ENCODE results near the gene FCSK. TPM values are rescaled to one million over a fixed set of nuclear protein-coding genes. Genes with fewer than 3 reads are reported as not detected.
A peak's percentile ranks its signal among the peaks of the same experiment; 100 is the strongest.

FCSK gene
- total RNA-seq, 1 donor from 2014 or later: 26.0 TPM

DNA sequence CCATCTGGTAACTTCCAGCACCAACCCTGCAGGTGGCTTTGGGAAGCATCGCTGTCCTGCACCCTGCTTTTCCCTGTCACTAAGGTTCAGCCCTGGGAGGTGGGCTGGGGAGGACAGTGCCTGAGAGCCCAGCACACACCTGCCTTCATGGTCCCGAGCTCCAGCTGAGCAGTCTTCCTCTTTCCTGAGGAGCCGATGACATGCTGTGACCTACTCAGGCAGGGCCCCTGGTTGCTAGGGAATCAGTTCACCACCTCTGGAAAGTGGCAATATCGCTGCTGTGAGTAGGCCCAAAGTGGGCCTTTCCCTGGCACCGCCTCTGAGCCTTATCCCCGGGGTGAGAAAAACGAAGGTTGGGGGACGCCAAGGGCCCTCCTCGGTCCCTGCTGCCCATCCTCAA lies 33.4 kb upstream of the FCSK start:
- no peaks in the 10 kb centered on the region for H3K27me3 ChIP-seq
- no peak for DNase-seq
- H3K36me3 ChIP-seq: no peaks in the 10 kb centered on the region
- H3K4me1 ChIP-seq: peaks cover 18% of the 10 kb centered on the region
- no peaks in the 10 kb centered on the region for H3K9me3 ChIP-seq
- no peak overlapping the region for H3K4me3 ChIP-seq
- TF ChIP-seq, protein P1, sequence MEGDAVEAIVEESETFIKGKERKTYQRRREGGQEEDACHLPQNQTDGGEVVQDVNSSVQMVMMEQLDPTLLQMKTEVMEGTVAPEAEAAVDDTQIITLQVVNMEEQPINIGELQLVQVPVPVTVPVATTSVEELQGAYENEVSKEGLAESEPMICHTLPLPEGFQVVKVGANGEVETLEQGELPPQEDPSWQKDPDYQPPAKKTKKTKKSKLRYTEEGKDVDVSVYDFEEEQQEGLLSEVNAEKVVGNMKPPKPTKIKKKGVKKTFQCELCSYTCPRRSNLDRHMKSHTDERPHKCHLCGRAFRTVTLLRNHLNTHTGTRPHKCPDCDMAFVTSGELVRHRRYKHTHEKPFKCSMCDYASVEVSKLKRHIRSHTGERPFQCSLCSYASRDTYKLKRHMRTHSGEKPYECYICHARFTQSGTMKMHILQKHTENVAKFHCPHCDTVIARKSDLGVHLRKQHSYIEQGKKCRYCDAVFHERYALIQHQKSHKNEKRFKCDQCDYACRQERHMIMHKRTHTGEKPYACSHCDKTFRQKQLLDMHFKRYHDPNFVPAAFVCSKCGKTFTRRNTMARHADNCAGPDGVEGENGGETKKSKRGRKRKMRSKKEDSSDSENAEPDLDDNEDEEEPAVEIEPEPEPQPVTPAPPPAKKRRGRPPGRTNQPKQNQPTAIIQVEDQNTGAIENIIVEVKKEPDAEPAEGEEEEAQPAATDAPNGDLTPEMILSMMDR (IDR thresholded peaks at IDR 0.05): no peak
- H3K27ac ChIP-seq: no peak overlapping the region
- intact Hi-C loops (cut with DNase I): no loop called here
- ATAC-seq: no peak

DNA sequence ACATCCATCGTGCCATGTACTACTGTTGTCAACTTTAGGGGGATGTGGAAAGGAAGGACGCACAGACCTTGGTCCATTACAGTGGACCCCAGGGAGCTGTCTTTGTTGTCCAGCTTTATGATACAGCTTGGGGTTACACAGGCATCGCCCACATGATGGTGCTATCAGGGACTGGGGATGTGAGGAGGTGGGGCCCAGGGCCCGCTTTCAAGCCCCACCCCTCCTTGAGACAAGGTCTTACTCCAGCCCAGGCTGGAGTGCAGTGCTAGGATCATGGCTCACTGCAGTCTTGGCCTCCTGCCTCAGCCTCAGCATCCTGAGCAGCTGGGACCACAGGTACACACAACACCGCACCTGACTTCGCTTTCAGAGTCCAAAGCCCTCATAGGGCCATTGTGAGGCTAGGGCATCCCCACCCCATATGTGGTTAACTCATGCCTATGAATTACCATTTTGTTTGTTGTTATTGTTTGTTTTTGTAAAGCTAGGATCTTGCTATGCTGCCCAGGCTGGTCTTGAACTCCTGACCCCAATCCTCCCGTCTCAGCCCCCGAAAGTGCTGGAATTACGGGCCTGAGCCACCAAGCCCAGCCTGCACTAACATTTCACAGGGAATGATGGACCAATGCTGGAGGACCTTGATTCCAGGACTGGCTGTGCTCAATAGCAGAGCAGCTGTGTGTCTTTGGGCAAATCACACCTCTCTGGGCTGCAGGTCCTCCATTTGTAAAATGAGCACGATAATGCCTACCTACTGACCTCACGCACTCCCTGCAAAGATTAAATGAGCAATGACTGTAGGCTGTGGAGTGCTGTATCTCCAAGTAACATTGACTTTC lies 32.7 kb upstream of the FCSK start:
- TF ChIP-seq, protein P1 (IDR thresholded peaks at IDR 0.05): no peak
- H3K27ac ChIP-seq: no peak overlapping the region
- H3K36me3 ChIP-seq: no peaks in the 10 kb centered on the region
- ATAC-seq: no peak
- H3K27me3 ChIP-seq: no peaks in the 10 kb centered on the region
- peaks cover 18% of the 10 kb centered on the region for H3K4me1 ChIP-seq
- intact Hi-C loops (cut with DNase I): no loop called here
- H3K9me3 ChIP-seq: no peaks in the 10 kb centered on the region
- no peak for DNase-seq
- H3K4me3 ChIP-seq: no peak overlapping the region

DNA sequence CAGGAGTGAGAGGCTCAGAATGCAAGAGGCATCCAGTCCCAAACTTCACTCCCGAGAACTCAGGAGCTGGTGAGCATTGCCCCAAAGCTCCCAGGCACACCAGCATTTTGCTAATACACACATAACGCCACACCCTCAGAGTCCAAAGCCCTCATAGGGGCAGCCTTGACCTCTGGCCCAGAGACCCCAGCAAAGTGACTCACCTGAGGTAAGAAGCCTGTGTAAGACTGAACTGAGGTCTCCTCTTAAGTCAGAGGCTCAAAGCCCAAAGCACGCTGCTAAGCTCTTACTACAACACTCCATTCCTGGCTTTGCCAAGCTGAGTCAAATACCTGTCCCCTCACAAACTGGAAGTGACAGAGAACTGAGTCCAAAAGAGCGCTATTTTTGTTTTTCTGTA lies 31.9 kb upstream of the FCSK start:
- intact Hi-C loops (cut with DNase I): no loop called here
- no peak overlapping the region for H3K4me3 ChIP-seq
- H3K4me1 ChIP-seq: peaks cover 19% of the 10 kb centered on the region
- ATAC-seq (no peak), DNase-seq (no peak)
- H3K36me3 ChIP-seq: no peaks in the 10 kb centered on the region
- H3K9me3 ChIP-seq: no peaks in the 10 kb centered on the region
- H3K27me3 ChIP-seq: no peaks in the 10 kb centered on the region
- TF ChIP-seq, protein P1 (IDR thresholded peaks at IDR 0.05): no peak
- H3K27ac ChIP-seq: no peak overlapping the region

DNA sequence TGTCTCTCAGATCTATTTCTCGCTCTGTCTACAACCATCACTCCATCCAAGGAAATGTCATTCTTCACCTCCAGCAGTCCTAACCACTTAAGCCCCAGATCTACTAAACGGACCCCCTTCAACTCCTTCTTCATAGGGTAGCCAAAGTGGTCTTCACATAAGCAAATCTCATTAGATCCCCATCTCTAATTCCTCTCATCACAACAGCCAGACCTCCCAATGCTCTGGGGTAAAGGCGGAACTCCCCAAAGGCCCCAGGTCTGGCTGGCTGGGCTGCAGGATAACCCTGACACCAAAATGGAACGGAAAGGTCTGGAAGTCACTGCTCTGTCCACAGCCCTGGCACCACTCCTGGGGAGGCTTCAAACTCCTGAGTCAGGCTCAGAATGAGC lies 26.6 kb upstream of the FCSK start:
- intact Hi-C loops (cut with DNase I): no loop called here
- no peaks in the 10 kb centered on the region for H3K27me3 ChIP-seq
- no peaks in the 10 kb centered on the region for H3K36me3 ChIP-seq
- H3K4me3 ChIP-seq: peak overlapping the region; percentile 5
- peak overlapping the region; percentile 87 for H3K27ac ChIP-seq
- ATAC-seq (no peak), DNase-seq (no peak)
- H3K4me1 ChIP-seq: peaks cover 60% of the 10 kb centered on the region
- H3K9me3 ChIP-seq: no peaks in the 10 kb centered on the region
- TF ChIP-seq, protein P1 (IDR thresholded peaks at IDR 0.05): no peak

DNA sequence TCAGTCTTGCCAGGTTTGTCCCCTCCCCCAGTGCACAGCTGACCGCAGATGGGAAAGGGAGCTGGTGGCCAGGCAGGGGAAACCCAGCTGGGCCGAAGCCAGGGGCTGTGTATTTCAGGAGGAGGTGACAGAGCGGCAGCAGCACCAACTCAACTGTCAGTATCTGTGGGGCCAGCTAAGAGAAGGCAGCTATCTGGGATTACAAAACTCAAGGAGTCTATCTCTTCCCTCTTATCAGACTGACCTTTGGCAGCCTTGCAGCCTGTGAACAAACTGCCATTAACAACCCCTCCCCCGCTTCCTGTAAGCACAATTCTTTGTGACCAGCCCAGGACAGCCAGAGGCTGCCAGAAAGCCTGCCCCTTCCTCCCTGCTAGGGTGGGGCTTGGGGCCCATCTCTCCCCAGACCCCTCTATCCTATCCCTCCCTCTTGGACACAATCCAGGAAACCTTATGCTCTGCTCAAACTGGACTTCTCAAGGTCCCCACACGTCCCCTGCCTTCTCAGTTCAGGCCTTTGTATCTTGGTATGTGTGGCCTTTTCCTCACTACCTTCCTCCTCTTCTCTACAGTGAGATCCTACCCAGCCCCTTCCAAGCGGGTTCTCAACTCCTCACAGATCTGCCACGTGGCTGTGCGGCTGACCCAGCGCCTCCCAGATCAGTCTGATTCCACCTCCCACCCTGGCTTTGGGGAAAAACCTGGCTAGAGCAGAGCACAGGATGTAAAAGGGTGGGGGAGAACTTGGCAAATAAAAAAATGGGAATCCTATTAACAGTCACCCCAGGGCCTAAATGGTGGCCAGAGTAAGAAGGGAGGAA lies 26.0 kb upstream of the FCSK start:
- no peaks in the 10 kb centered on the region for H3K9me3 ChIP-seq
- ATAC-seq (peak; percentile 81), DNase-seq (peak; percentile 93)
- H3K27me3 ChIP-seq: no peaks in the 10 kb centered on the region
- intact Hi-C loops (cut with DNase I): no loop called here
- TF ChIP-seq, protein P1 (IDR thresholded peaks at IDR 0.05): no peak
- peak overlapping the region; percentile 87 for H3K27ac ChIP-seq
- no peaks in the 10 kb centered on the region for H3K36me3 ChIP-seq
- H3K4me3 ChIP-seq: peak overlapping the region; percentile 5
- H3K4me1 ChIP-seq: peaks cover 63% of the 10 kb centered on the region

Data from upper lobe of right lung (tissue), 1 donor.